Effector memory CD4-positive, alpha-beta T cell (primary cell): ENCODE data around the gene ERC2.

Source experiments
- DNase-seq, 3 donors: peaks; one replicate each; pipeline ENCODE4 v3.0.0-alpha.2; 2020
- H3K27ac ChIP-seq: 2 replicates; pipeline ENCODE4 v1.7.0; 2013; ENCODE audit warnings: mild to moderate bottlenecking, low read length, moderate library complexity; ENCODE audit not compliant: insufficient read depth, poor library complexity, severe bottlenecking
- H3K27me3 ChIP-seq: replicated peaks from 2 replicates; pipeline ENCODE4 v1.7.0; 2013; ENCODE audit warnings: mild to moderate bottlenecking, low read length; ENCODE audit not compliant: insufficient read depth, control insufficient read depth, poor library complexity, severe bottlenecking
- H3K36me3 ChIP-seq: 2 replicates; pipeline ENCODE4 v1.7.0; 2013; ENCODE audit warnings: mild to moderate bottlenecking, low read length, moderate library complexity; ENCODE audit not compliant: control insufficient read depth, insufficient read depth
- H3K4me1 ChIP-seq: 2 replicates; pipeline ENCODE4 v1.7.0; 2013; ENCODE audit warnings: low read length, mild to moderate bottlenecking; ENCODE audit not compliant: control insufficient read depth, insufficient read depth, poor library complexity, severe bottlenecking
- H3K4me3 ChIP-seq: 2 replicates; pipeline ENCODE4 v1.7.0; 2013; ENCODE audit warnings: low read length, low read depth, mild to moderate bottlenecking; ENCODE audit not compliant: insufficient read depth, poor library complexity, severe bottlenecking
- H3K9me3 ChIP-seq: 2 replicates; pipeline ENCODE4 v1.7.0; 2013; ENCODE audit warnings: mild to moderate bottlenecking, low read length, moderate library complexity; ENCODE audit not compliant: control insufficient read depth

ERC2 gene

GRCh38 chr3:55467099-55467498, 1001.2 kb downstream of the ERC2 start:
- Histone ChIP-seq H3K27me3 (no peaks in the 10 kb centered on the region), H3K4me1 (no peaks in the 10 kb centered on the region), H3K36me3 (no peaks in the 10 kb centered on the region), H3K9me3 (no peaks in the 10 kb centered on the region), H3K27ac (no peak overlapping the region), H3K4me3 (no peak overlapping the region)
- no peak for DNase-seq

GRCh38 chr3:55466526-55466925, 1001.7 kb downstream of the ERC2 start:
- no peaks in the 10 kb centered on the region for H3K4me1 ChIP-seq
- no peak overlapping the region for H3K4me3 ChIP-seq
- H3K9me3 ChIP-seq: no peaks in the 10 kb centered on the region
- H3K27me3 ChIP-seq: no peaks in the 10 kb centered on the region
- H3K27ac ChIP-seq: no peak overlapping the region
- H3K36me3 ChIP-seq: no peaks in the 10 kb centered on the region
- no peak for DNase-seq

GRCh38 chr3:55461896-55462295, 1006.4 kb downstream of the ERC2 start:
- Histone ChIP-seq H3K27me3 (no peaks in the 10 kb centered on the region), H3K9me3 (no peaks in the 10 kb centered on the region), H3K27ac (no peak overlapping the region), H3K36me3 (no peaks in the 10 kb centered on the region), H3K4me3 (no peak overlapping the region), H3K4me1 (no peaks in the 10 kb centered on the region)
- DNase-seq: no peak

- Histone ChIP-seq H3K4me3 (no peak overlapping the region), H3K27ac (no peak overlapping the region), H3K27me3 (no peaks in the 10 kb centered on the region), H3K36me3 (no peaks in the 10 kb centered on the region), H3K9me3 (no peaks in the 10 kb centered on the region), H3K4me1 (no peaks in the 10 kb centered on the region)
- DNase-seq: no peak
Observed at GRCh38 chr3:55459838-55460237, 1008.4 kb downstream of the ERC2 start.
